Activated CD4-positive, alpha-beta T cell treated with anti-CD3 and anti-CD28 coated beads for 36 hours (primary cell): Measurements from ENCODE around the gene SPEM3. TPM values are rescaled to one million over a fixed set of nuclear protein-coding genes. Genes with fewer than 3 reads are reported as not detected.

Experiments
- ATAC-seq: fragments of 200-7000 bp; cut with Tn5 transposase; one replicate; pipeline ENCODE4 v1.10.0; 2021; ENCODE audit warnings: mild to moderate bottlenecking, moderate library complexity
- CTCF ChIA-PET: fragments of 350-600 bp; sonication (Branson Sonifier 250); formaldehyde crosslinking; loops from one replicate; lab custom pipeline; 2021; ENCODE audit warnings: antibody characterized with exemption; lab: Charles Lee
- POLR2A ChIA-PET: fragments of 350-600 bp; sonication (Branson Sonifier 250); formaldehyde crosslinking; loops from one replicate; lab custom pipeline; 2021; ENCODE audit warnings: antibody characterized with exemption, inconsistent platforms; lab: Charles Lee
- DNase-seq: peaks from one replicate; pipeline ENCODE4 v3.0.0-alpha.2; 2020
- H3K27ac Mint-ChIP-seq: one replicate; pipeline ENCODE4 v1.8.0; 2021; ENCODE audit warnings: mixed read lengths
- H3K27me3 Mint-ChIP-seq: one replicate; pipeline ENCODE4 v1.8.0; 2021; ENCODE audit warnings: mixed read lengths
- H3K36me3 Mint-ChIP-seq: one replicate; pipeline ENCODE4 v1.8.0; 2021; ENCODE audit warnings: low read depth, mixed read lengths
- H3K4me1 Mint-ChIP-seq: one replicate; pipeline ENCODE4 v1.8.0; 2021; ENCODE audit warnings: mixed read lengths
- H3K4me3 Mint-ChIP-seq: one replicate; pipeline ENCODE4 v1.8.0; 2021; ENCODE audit warnings: mild to moderate bottlenecking, moderate library complexity, mixed read lengths
- H3K9me3 Mint-ChIP-seq: one replicate; pipeline ENCODE4 v1.8.0; 2021; ENCODE audit warnings: low read depth, mixed read lengths
- intact Hi-C, 2 experiments: fragments of 100-400 bp; cut with DNase I in 1 of 2; cut with micrococcal nuclease in 1 of 2; formaldehyde crosslinking; loops; one replicate each; pipeline versions ENCODE4 v1.14.2 to v1.15.1; 2022 to 2024; cut with DNase I, micrococcal nuclease
- total RNA-seq, 2 experiments: library from RNA; stranded (reverse); gene quantifications; one replicate each; pipeline ENCODE4 v1.2.3, GENCODE V29; 2021

SPEM3 gene
- total RNA-seq, 2 experiments from 2014 or later: not detected

DNA sequence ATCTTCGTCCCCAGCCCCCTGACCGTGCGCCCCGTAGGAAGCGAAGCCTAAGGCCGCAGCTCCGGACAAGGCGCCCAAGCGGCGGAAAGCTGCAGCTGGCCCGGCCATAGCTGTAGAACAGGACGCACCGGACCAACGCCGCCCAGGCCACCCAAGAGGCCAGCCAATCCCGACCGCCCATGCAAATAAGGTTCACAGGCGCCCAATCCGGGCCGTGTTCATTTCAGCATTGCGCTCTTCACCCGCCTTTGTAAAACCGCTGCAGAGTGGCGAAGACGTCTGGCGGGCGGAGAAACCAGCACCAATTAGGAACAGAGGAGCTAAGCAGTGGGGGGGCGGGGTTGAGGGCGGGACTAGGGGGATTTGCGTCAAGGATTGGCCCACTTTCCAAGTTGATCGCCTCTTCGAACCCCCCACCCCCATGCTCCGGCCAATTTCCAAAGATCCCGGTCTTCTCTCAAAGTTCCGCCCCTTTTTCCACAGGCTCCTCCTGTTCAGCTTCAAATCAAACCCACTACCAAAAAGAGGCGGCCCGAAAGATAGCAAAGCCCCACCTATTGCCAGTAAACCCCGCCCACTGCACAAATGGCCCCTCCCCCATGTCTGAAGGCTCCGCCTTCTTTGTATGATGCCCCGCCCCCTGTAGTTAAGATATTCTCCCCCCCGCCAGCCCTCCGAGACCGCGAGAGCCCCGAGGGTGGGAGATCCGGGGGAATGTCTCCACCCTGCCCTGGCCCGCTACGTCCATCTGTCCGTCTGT lies 24.5 kb upstream of the SPEM3 start, which contains the start of gene TMEM256:
Gene TMEM256 (minus strand): TSS at position 121 of the 760 bp plus-strand sequence. CDS start 13 bp downstream, at position 108.
- H3K36me3 Mint-ChIP-seq: peaks cover 2% of the 10 kb centered on the region
- H3K27ac Mint-ChIP-seq: peak within 1 kb of the TSS; percentile 92
- peak; percentile 99 for DNase-seq
- intact Hi-C loops: loop anchor here (1.0 to 5.0 kb wide), 21 partner anchors 10 to 529 kb away; partner anchors contain the start of genes PLSCR3 (in 2 of the 2), POLR2A (in 2 of the 2), TMEM102 (in 2 of the 2) and CNTROB (in 1 of the 2)
- peaks cover 16% of the 10 kb centered on the region for H3K4me1 Mint-ChIP-seq
- CTCF ChIA-PET: interaction anchor here (0.5 to 1.5 kb wide), 10 partner anchors 10 to 453 kb away, joined by 3 to 13 read pairs (median 3); partner anchors contain the start of genes CYB5D1, NAA38, PLSCR3 and TMEM102
- H3K9me3 Mint-ChIP-seq: no peaks in the 10 kb centered on the region
- peaks cover 2% of the 10 kb centered on the region for H3K27me3 Mint-ChIP-seq
- ATAC-seq: peak; percentile 94
- H3K4me3 Mint-ChIP-seq: peak within 1 kb of the TSS; percentile 89
- POLR2A ChIA-PET: interaction anchor here (0.5 to 2.1 kb wide), 7 partner anchors 32 to 283 kb away, joined by 3 to 13 read pairs (median 3); partner anchors contain the start of genes POLR2A, TMEM102, TP53 and WRAP53

DNA sequence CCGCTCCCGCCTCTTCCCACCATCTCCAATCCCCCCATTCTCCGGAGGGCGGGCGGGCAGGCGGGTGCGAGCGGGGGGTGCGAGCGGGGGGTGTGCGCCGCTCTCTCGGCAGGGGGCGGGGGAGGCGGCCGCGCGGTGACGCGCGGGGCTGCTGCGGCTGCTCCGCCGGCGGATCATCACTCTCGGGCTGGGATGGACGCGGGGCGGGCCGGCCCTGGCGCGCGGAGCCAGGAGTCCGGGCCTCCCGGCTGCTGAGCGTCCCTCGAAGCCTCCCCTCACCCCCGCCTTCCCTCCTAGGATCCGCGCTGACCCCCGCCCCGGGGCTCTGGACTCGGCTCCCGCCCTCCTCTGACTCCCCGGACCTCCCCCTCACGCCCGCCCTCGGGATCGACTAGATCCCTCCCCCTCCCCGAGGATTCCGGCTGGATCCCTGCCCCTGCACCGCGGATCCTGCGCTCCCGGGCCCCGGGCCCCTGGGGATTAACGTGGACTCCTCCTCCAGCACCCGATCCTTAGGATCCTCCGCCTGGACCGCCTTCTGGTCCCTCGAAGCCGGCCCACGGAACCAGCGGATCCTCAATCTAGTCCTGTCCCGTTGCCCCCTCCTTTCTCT lies 23.8 kb upstream of the SPEM3 start:
- ATAC-seq (peak; percentile 38), DNase-seq (peak; percentile 82)
- no peaks in the 10 kb centered on the region for H3K9me3 Mint-ChIP-seq
- ChIA-PET CTCF (interaction anchor here (0.6 to 1.5 kb wide), 8 partner anchors 10 to 452 kb away, joined by 3 to 13 read pairs (median 3); partner anchors contain the start of genes CYB5D1, NAA38, PLSCR3 and TMEM102), POLR2A (interaction anchor here (0.5 to 2.1 kb wide), 6 partner anchors 31 to 282 kb away, joined by 3 to 13 read pairs (median 4); partner anchors contain the start of genes POLR2A, TMEM102, TP53 and WRAP53)
- H3K27ac Mint-ChIP-seq: peak overlapping the region; percentile 92
- intact Hi-C loops: loop anchor here (1.0 to 5.0 kb wide), 21 partner anchors 11 to 528 kb away; partner anchors contain the start of genes PLSCR3 (in 2 of the 2), POLR2A (in 2 of the 2), TMEM102 (in 2 of the 2) and CNTROB (in 1 of the 2)
- no peaks in the 10 kb centered on the region for H3K36me3 Mint-ChIP-seq
- peaks cover 2% of the 10 kb centered on the region for H3K27me3 Mint-ChIP-seq
- H3K4me3 Mint-ChIP-seq: peak overlapping the region; percentile 89
- H3K4me1 Mint-ChIP-seq: peaks cover 16% of the 10 kb centered on the region

DNA sequence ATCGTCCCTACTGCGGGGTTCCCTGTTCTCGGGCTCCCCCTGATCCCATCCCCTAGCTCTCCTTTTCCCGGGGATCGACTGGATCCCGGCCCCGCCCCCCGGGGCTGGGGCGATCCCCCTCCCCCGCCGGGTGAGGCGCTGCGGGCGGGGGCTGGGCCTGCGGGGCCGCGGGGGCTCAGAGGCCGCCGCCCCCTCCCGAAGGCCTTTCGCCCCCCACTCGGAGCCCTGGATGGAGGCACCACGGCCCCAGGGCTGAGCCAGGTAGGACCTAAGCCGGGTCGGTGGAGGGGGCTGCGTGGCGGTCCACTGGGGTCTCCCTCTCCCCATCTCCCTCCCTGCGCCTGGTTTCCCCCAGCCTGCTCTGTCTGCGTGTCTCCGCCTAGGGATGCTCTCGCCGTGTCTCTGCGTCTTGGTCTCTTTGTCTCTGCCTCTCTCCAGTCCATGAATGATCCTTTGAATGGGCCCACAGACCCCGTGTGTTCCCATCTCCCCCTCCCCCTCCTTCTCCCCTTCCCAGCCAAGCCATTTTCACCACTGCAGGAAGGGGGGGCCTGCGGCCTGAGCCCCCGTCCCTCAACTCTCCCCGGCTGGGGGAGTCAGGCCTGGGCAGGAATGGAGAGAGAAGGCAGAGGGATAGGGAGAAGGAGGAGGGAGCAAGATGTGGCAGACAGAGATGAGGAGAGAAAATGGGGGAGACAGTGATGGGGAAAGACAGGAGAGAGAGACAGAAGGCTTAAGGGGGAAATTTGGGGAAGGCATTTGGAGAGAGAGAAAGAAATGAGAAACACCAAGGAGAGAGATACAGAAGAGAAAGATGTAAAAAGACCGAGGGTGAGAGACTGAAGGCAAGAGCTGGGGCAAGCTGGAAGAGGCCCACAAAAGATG lies 23.1 kb upstream of the SPEM3 start:
- Mint-ChIP-seq H3K9me3 (no peaks in the 10 kb centered on the region), H3K4me1 (peaks cover 16% of the 10 kb centered on the region), H3K36me3 (no peaks in the 10 kb centered on the region), H3K27ac (peak overlapping the region; percentile 37), H3K27me3 (peaks cover 2% of the 10 kb centered on the region), H3K4me3 (peak overlapping the region; percentile 89)
- POLR2A ChIA-PET: no interaction called here
- DNase-seq: no peak
- intact Hi-C loops: loop anchor here (2.0 kb wide), 2 partner anchors 167 to 527 kb away; partner anchors contain the start of gene CNTROB (in 1 of the 2)
- CTCF ChIA-PET: interaction anchor here (1.5 kb wide), 1 partner anchor 452 kb away, joined by 3 read pairs; the partner anchor contains the start of genes CYB5D1 and NAA38
- ATAC-seq: no peak

- ChIA-PET CTCF (interaction anchor here (1.0 kb wide), 1 partner anchor 126 kb away, joined by 3 read pairs; no protein-coding TSS in a partner anchor), POLR2A (no interaction called here)
- Mint-ChIP-seq H3K27me3 (peaks cover 2% of the 10 kb centered on the region), H3K36me3 (no peaks in the 10 kb centered on the region), H3K4me3 (peak overlapping the region; percentile 64), H3K4me1 (peaks cover 16% of the 10 kb centered on the region), H3K9me3 (no peaks in the 10 kb centered on the region), H3K27ac (no peak overlapping the region)
- intact Hi-C loops: no loop called here
- DNase-seq (no peak), ATAC-seq (no peak)
Measured at GRCh38 chr17:7406235-7406825, 22.3 kb upstream of the SPEM3 start.

- Mint-ChIP-seq H3K9me3 (no peaks in the 10 kb centered on the region), H3K27me3 (peaks cover 2% of the 10 kb centered on the region), H3K27ac (no peak overlapping the region), H3K4me1 (peaks cover 16% of the 10 kb centered on the region), H3K36me3 (no peaks in the 10 kb centered on the region), H3K4me3 (no peak overlapping the region)
- ChIA-PET CTCF (interaction anchor here (0.6 to 1.0 kb wide), 3 partner anchors 91 to 126 kb away, joined by 3 read pairs; partner anchors contain the start of gene SLC2A4), POLR2A (no interaction called here)
- intact Hi-C loops: no loop called here
- no peak for ATAC-seq
- no peak for DNase-seq
Measured at GRCh38 chr17:7407082-7407481, 21.6 kb upstream of the SPEM3 start.

- ATAC-seq: no peak
- intact Hi-C loops: no loop called here
- H3K9me3 Mint-ChIP-seq: no peaks in the 10 kb centered on the region
- POLR2A ChIA-PET: interaction anchor here (0.7 kb wide), 1 partner anchor 376 kb away, joined by 4 read pairs; no protein-coding TSS in a partner anchor
- H3K36me3 Mint-ChIP-seq: no peaks in the 10 kb centered on the region
- H3K27me3 Mint-ChIP-seq: peaks cover 2% of the 10 kb centered on the region
- no peak for DNase-seq
- no peak within 1 kb of the TSS for H3K4me3 Mint-ChIP-seq
- peaks cover 15% of the 10 kb centered on the region for H3K4me1 Mint-ChIP-seq
- CTCF ChIA-PET: interaction anchor here (0.6 kb wide), 2 partner anchors 90 to 126 kb away, joined by 3 read pairs; partner anchors contain the start of gene SLC2A4
- no peak within 1 kb of the TSS for H3K27ac Mint-ChIP-seq
Measured at GRCh38 chr17:7407485-7408251, 21.0 kb upstream of the SPEM3 start, which contains the start of gene NLGN2. Gene NLGN2, plus strand, starts transcription at chr17:7407845. Its CDS starts 411 bp downstream, at chr17:7408256.

- H3K27me3 Mint-ChIP-seq: peaks cover 2% of the 10 kb centered on the region
- no peak overlapping the region for H3K27ac Mint-ChIP-seq
- H3K4me3 Mint-ChIP-seq: no peak overlapping the region
- peaks cover 9% of the 10 kb centered on the region for H3K4me1 Mint-ChIP-seq
- DNase-seq: peak; percentile 54
- no peaks in the 10 kb centered on the region for H3K9me3 Mint-ChIP-seq
- ChIA-PET POLR2A (interaction anchor here (0.7 kb wide), 1 partner anchor 377 kb away, joined by 4 read pairs; no protein-coding TSS in a partner anchor), CTCF (no interaction called here)
- ATAC-seq: no peak
- intact Hi-C loops: no loop called here
- H3K36me3 Mint-ChIP-seq: no peaks in the 10 kb centered on the region
Measured at GRCh38 chr17:7408252-7408727, 20.4 kb upstream of the SPEM3 start.

DNA sequence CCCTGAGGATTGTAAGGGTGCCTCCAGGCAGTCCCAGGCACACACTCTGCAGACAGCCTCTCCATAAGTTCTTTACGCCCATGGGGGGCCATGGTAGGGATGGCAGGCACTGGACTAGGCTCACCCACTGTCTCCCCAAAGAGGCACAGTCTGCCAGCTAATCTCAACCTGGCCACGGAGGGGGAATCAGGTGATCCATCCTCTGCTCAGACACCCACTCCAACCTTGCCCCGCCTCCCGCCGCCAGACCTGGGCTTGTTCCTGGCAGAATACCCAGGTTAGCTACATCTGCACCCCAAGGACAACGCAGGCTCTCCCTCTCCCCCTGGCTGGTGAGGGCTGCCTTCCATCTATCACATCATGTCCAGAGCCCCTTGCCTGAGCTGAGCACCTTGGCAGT lies 19.8 kb upstream of the SPEM3 start:
- H3K4me1 Mint-ChIP-seq: peaks cover 8% of the 10 kb centered on the region
- POLR2A ChIA-PET: no interaction called here
- no peak for DNase-seq
- no peak for ATAC-seq
- CTCF ChIA-PET: interaction anchor here (0.5 kb wide), 1 partner anchor 20 kb away, joined by 3 read pairs; no protein-coding TSS in a partner anchor
- no peak overlapping the region for H3K27ac Mint-ChIP-seq
- H3K9me3 Mint-ChIP-seq: no peaks in the 10 kb centered on the region
- no peak overlapping the region for H3K4me3 Mint-ChIP-seq
- intact Hi-C loops: no loop called here
- H3K27me3 Mint-ChIP-seq: peaks cover 2% of the 10 kb centered on the region
- no peaks in the 10 kb centered on the region for H3K36me3 Mint-ChIP-seq

DNA sequence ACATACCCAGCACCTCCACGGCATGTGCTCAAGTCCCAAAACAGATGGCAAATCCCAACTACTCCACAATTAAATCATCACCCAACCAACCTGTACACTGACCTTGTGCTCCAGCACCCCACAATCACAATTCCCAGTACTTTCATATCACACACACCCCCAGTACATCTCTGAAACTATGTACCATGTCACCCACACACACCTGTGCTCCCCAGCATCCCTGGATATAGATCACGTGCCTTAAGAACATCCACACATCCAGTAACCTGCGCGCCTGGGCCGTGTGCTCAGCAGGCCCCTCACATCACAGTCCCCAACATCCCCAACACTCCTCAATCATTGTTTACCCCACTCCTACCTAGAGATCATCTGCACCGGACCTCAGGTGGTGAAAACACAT lies 18.9 kb upstream of the SPEM3 start:
- H3K9me3 Mint-ChIP-seq: no peaks in the 10 kb centered on the region
- intact Hi-C loops: no loop called here
- H3K4me1 Mint-ChIP-seq: peaks cover 8% of the 10 kb centered on the region
- H3K36me3 Mint-ChIP-seq: no peaks in the 10 kb centered on the region
- DNase-seq (no peak), ATAC-seq (no peak)
- ChIA-PET CTCF (no interaction called here), POLR2A (no interaction called here)
- peaks cover 2% of the 10 kb centered on the region for H3K27me3 Mint-ChIP-seq
- no peak overlapping the region for H3K4me3 Mint-ChIP-seq
- no peak overlapping the region for H3K27ac Mint-ChIP-seq
